ENCODE data around the gene KCNJ4.

Gene KCNJ4

DNA sequence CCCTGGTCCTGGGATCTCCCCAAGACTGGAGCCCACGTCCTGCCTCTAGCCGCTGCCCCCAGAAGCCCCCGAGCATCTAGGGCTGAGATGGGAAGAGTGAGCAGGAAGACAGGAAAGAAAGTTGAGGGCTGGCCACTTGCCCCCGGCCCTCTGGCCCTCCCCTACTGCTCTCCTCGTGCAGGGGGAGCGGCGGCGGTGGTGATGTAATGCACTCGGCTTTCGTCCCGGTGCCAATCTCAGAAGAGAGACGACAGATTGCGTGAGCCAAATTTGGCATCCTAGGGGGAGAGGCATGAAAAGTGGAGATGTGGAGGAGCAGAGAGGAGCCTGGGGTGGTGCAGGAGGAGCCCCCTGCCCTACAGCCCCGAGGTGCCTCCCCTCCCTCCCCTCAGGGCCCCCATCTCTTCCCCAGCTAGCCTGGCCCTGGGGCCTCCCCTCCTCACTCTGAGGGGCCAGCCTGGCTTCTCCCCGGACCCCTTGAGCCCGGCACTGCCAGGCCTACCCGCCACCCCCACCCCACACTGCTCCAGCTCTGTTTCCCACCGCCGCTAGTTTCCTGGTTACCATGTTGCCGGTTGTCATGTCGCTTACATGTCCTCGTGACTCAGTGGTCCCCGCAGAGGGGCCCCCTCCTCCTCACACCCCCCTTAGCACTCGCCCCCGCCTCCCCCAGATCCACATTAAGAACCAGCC is 2.5 kb downstream of the KCNJ4 start:
- peak; percentile 55 for DNase-seq (ENCODE audit: low spot score)

DNA sequence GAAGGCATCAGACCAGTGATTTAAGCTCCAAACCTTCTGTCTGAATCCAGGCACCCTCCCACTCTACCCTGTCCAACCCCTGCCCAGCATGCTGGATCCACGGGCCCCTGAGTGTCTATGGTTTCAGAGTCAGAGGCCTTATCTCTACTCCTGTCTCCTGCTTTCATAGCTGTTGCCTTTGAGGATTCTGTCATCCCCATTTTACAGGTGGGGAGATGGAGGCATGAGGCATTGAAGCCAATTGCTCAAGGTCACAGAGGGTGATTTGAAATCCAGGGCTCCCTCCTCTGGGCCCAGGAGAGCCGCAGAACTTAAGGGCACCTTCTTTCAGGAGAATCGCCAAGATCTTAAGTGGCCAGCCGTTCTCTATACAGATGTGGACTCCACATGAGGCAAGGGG is 3.1 kb downstream of the KCNJ4 start:
- DNase-seq (ENCODE audit: low spot score) = no peak

DNA sequence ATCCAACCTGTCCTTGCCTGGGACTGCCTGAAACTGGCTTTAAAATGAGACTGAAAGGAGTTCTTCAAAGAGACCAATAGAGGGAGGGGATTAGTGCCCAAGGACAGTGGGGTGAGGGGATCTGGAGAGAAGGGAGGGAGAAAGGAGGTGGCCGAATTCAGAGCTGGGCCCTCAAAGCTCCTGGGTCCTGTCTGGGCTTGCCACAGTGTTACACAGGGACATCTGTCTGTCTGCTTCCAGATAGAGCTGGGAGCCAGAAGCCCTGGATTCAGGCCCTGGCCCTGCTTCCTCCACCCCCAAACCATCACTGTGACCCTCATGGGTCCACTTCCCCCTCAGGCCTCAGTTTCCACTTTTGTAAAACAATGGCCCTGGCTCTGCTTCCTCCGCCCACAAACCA is 3.6 kb downstream of the KCNJ4 start:
- no peak for DNase-seq (ENCODE audit: low spot score)

DNA sequence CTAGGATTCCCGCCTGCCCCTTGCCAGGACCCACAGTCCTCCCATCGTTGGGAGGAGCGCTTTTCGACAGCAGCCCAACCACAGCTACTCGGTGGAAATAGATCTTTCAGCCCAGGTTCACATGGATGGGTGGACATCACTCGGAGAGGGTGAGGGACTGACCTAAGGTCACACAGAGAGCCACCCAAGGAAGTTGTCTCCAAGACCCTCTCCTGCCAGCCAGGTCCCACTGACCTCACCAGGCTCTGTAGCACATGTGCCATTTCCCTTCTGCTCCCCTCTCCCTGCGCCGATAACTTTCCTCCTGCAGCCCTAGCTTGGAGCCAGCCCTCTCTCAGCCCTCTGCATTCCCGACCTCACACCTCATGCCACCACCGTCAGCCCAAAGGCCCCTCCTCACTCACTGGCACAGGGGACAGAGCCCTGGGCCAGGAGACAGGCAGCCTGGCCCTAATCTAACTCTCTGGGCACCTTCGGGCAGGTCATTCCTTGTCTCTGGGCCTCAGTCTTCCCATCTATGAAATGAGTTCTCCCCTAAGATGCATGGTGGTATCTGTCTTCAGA is 4.7 kb downstream of the KCNJ4 start:
- DNase-seq (ENCODE audit: low spot score) = no peak

DNA sequence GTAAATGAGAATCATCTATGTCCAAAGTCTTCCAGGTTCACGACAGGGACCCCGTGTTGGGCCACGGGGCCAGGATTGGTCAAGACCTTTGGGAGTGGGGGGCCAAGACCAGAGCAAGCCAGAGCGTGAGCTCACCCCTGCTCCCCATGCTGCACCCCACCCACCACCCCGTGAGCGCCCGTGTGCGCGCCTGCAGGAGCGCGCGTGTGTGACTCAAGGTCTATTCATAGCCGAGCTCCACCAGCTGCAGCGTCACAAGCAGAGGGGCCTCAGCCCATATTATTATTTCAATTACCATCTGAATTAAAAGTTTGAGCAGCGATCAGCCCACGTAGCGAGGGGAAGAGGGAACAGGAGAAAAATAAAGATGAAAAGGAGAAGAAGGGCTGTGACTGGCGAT is 5.2 kb downstream of the KCNJ4 start:
- no peak for DNase-seq (ENCODE audit: low spot score)

DNA sequence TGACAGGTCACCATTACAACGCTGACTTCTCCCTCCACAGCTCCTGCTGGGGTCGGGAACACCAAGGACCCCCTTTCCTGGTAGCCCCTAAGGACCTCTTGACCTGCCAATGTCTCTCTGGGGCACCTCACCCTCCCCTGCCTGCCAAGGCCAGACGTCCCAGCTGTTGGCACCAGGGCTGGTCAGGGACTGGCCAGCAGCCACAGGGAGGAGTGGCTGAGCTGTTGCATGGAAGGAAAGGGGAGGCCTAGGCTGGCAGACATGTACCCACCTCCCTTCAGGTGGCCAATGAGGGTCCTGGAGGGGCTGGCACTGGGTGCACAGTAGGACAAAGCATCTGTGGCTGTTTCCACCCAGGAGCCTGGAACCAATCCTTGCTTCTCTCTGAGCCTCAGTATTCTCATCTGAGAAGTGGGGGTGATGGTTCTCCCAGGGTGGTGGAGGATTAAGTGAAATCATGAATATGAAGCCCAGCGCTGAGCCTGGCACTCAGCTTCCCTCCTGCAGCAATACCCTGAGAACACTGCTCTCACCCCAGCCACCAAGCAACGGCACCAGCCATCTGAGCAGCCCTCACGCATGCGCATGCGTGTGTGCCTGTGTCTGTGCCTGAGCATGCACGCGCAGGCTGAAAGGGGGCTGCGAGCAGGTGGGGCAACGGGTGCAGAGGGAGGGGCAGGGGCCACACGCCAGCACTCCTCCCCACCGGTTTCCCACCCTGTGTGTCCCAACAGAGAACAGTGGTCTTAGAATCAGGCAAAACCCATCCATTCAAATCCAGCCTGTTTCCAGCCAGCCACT is 5.9 kb downstream of the KCNJ4 start:
- no peak for DNase-seq (ENCODE audit: low spot score)

DNA sequence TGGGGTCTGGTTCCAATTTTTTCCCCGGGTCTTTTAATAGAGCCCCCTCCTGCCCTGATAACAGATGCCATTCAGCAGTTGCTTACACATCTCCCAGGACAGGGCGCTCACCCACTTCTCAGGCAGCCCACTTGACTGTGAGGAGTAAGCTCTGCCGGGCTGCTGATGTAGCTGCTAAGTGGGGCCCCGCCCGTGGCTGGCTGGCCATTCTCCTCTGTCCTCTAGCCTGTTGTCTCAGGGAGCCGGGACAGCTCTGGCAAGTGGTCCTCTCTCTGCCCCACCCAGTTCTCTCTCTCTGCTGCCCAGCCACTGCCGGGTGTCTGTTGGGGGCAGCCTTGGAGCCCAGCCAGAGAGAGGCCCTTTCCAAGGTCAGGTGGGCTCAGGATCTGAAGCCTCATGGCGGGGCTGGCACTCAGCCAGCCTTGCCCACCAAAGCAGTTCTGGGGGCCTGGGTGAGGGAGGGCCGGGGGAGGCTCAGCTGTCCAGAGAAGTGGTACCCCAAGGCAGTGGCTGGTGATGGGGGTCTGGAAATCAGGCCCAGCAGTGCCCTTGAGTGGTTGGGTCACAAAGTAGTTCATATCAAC is 8.9 kb downstream of the KCNJ4 start:
- no peak for DNase-seq (ENCODE audit: low spot score)

DNA sequence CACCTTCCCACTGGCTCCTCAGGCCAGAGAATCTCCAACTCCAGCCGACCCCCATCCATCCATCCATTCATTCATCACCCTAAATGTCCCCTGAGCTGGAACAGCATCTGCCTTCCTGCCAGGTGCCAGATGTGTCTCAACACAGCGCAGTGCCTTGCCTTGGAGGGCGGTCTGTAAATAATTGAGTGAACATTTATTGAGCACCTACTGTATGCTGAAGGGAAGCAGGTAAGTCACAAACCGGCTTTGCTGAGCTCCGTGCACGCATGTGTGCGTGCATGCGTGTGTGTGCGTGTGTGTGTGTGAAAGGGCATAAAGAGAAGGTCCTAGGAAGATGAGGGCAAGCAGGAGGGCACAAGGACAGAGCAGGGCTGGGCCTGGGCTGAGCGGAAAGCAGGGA is 10.2 kb downstream of the KCNJ4 start:
- DNase-seq (ENCODE audit: low spot score) = no peak

DNA sequence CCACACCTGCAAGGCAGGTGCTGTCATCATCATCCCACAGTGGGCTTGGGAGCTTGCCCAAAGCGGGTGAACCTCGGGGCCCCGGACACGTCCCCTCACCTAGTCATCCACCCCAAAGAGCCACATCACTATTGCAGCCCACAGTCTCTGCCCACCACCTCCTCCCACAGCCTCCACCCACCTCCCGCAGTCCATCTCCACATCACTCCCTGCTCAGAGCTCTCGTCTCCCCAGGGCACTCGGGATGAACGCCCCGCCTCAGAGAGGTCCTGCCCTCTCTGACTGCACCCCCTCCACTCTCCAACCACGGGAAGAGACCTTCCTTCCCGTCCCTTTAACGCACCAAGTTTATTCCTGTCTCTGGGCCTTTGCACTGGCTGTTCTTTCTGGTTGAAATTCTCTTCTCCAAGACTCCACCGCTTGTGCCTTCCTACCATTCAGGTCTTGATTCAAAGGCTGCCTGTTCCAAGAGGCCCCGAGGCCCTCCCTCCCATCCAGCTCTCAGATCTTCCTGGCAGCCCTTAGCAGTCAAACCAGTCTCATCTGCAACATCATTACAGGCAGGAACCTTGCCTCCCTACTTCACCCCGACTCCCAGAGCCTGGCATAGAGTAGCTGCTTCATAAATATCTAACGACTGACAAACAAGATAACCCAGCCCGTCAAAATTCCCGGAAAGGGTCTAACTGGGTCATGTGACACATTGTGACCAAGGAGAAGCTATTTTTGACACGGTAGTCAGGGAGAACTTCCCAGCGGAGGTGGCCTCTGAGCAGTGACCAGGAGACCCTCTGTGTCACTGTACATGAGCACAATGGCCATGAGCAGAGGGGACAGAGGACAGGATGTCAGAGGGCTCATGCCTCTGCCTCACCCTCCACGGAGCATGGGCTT is 11.1 kb downstream of the KCNJ4 start:
- no peak for DNase-seq (ENCODE audit: low spot score)

DNA sequence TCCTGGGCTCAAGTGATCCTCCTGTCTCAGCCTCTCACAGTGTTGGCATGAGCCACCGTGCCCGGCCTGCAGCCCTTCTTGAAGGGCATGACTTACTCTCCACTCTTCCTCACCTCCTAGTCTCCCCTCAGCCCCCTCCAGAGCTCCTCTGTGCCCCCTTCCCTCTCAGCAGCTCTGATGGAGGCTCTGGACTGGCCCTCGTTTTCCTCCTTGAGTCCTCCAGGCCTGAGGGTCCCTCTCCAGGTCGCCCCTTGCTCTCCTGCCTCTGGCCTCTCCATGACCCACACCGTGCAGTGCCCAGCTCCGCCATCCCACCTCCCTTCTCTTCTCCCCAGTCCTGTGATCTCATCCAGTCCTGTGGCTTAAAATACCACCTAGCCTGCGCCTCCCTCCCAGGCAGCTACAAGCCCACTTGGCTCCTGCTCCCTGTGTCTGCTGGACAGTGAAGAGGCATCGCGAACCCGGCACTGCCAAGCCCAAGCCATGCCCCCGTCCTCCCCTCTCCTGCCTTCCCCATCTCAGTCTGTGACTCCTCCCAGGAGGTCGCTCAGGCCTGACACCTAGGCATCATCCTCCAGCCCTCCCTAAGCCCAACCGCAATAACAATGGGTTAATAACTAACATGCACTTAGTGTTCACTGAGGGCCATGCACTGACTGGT is 11.9 kb downstream of the KCNJ4 start:
- DNase-seq (ENCODE audit: low spot score) = no peak

DNA sequence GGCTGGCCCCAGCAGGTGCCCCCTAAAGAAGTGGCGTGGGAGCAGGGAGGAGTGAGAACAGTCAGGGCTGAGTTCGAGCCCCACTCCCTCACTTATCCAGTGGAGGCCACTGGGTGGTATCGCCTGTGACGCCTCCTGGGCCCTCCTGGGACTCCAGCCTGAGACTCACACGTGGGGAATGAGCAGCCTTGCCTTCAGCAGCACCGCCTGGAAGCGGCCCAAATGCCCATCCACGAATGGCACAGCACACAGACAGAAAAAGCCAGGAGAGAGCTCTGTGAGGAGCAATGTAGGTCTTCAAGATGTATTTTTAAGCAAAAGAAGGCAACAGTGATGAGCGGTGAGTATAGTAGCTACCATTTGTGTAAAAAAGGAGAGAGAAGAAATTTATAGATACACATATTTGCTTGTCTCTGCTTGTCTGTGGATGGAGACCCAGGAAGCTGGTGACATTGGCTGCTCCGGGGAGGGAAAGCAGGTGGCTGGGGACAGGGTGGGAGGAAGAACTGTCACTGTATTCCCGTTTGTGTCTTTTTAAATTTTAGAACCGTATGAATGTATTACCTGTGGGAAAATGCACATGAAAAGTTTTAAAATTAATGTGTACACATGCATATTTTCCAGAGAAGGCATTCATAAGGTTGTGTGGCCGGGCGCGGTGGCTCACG is 13.2 kb downstream of the KCNJ4 start:
- no peak for DNase-seq (ENCODE audit: low spot score)

DNA sequence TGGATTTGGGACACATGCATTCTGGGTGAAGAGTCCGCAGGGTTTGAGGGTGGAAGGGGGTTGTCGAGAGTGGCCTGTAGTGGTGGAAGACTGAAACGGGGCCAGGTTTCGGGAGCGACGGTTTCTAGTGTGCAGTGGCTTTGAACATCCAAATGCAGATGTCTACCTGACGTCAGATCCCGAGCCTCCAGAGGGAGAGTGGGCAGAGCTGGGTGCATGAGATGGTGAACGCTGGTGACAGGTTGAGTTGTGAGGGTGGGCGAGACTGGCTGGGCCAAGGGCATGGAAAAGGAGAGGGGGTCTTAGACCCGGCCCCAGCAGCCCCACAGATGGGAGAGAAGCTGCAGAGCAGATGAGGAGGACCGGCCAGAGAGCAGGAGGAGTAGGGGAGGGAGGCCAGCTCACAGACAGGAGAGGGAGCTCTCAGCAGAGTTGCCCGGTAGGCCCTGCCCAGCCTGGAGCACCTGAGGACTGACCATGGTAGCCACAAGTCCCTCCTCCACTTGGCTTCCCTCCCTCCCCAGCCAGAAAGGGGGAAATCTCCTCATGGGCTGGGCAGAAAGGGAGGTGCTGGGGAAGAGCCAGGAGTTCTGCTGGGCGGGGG is 14.2 kb downstream of the KCNJ4 start:
- no peak for DNase-seq (ENCODE audit: low spot score)

DNA sequence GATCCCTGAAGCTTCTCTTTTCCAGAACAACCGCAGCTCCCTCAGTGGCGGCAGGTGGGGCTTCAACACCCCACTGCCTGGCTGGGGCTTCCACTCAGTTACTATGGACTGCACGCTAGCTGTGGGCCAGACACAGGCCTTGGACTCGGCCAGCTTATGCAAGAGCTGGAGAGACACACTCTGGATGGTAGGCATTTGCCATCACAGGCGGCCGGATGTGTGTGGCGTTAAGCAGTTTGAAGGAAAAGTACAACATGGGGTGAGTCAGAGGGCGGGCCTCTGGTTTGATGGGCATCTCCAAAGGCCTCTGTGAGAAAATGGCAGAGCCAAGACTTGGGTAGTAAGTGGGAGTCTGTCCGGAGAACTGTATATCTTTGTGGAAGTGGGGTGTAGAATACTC is 17.6 kb downstream of the KCNJ4 start:
- no peak for DNase-seq (ENCODE audit: low spot score)

DNA sequence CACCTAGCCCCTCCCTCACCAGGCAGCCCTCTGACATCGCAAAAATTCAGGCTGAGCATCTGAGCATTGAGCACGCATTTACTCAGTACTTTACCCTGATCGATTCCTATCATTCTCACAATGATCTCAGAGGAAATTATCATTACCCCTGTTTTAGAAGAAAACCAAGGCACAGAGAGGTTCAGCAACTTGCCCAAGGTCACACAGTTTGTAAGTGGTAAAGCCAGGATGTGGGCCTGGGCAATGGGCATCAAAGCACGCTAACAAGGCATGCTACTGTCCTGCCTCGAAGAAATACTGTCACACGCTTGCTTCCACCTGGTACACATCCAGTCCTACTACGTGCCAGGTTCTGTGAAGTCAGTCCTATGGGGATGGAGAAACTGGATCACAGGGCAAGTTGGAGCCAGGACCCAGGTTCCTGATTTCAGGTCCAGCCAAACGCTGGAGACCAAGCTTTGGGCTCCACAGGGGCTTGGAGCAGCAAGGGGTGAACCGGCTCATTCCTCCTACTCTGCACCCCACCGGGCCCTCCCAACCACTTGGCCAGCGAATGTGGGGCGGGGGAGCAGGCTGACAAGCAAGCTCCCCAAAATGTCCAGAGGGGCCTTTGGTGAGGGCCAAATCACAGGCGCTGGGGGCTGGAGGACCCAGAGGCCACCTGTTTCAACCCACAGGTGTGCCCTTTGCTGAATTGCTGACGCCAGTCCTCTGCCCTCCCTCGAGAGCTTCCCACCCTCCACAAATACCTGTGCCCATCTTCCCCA is 18.2 kb downstream of the KCNJ4 start:
- DNase-seq (ENCODE audit: low spot score) = no peak

DNA sequence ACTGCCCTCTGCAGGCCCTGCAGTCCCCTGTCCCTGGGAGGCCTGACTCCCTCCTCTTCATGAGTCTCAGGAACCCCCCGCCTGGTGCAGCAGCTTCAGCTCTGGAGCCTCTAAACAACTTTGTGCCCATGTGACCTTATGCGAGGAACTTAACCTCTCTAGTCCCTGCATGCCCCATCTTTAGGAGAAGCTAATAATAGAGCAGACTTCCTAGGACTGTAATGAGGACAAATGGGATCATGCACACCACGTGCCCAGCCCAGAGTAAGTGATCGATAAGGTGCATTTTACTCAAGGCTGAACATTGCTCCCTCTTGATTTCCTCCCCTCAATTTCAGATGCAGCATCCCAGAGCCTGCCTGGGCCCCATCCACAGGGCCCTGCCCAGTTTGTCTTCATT is 19.0 kb downstream of the KCNJ4 start:
- DNase-seq (ENCODE audit: low spot score) = no peak

DNA sequence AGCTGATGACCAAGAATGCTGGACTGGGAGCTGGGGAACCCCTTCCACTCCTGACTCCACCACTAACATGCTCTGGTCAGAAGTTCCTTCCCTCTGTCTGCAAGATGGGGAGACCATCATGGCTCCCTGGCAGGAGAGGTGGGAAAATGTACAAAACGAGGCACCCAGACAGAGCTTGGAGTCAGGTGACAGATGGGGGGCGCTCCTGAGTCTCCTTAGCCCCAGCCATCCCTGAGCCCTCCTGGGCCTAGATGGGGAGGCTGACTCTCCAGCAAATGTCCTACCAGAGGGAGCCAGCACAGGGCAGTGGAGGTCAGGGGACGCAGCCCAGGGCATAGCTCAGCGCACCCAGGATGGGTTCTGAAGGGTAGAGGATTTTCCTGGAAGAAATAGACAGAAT is 20.0 kb downstream of the KCNJ4 start:
- DNase-seq (ENCODE audit: low spot score) = no peak

DNA sequence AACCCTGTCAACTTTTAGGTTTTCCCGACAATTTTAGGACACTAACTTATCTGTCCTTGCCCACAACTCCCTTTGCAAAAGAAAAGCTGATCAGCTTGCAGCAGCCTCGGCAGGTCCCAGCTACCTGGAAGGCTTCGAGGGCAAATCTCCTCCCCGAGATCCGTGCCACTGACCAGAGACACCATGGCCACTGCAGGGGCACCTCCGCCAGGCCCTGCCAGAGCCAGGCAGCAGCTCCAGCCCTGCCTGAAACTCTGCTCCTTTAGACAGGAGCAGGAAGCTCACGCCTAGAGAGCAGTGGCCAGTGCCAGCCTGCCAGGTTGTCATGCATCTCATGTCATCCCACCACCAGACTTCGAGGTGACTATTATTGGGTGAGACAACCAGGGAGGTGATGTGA is 21.1 kb downstream of the KCNJ4 start:
- no peak for DNase-seq (ENCODE audit: low spot score)

DNA sequence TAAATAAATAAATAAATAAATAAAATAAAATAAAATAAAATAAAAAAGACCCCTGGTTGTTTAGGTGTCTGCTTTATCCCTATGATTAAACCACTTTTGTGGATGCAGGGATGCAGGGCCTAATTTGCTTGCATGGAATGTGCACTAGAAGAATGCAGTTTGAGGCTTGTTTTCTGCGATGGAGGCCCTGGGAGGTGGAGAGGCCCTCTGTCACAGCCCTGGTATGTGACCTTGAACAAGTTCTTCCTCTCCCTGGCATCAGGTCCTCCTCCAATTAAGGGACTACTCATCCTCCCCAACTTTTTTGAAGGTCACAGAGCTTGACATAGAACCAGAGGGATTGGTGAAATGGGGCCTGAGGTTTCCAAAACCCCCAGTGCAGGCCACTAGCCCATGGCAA is 22.7 kb downstream of the KCNJ4 start:
- no peak for DNase-seq (ENCODE audit: low spot score)

DNA sequence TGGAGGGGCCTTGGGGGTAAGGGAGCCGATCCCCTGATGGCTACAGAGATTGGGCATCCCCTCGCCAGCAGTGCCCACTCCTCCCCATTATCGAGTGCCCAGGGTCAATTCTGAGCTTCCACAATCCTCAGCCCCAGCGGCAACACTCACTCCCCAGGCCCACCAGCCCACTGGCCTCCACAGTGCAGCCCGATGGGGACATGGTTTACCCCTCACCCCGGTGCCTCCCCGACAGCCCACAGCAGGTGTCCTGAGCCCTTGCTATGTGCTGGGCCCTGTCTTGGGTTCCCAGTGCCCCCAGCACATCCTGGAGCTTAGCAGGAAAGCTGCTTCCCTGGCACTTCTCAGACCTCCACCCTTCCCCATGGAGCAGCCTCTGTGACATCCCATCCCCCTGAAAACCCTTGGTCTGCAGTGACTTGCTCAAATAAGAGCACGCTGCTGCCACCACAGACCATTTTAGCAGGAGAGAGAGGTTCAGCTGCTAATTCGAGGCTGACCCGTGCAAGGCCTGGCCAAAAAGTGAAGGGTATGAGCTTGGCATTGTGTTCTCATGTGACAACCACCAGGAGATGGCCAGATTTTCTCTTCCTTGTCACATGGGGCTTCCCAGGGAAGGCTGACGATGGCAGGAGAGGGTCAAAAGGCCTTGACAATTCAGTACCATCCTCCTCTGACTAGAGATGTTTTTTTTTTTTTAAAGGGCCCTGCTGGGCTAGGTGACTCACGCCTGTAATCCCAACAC is 23.6 kb downstream of the KCNJ4 start:
- no peak for DNase-seq (ENCODE audit: low spot score)

Measured in GM03348 (cell line).